GM10248 (cell line): Measurements from ENCODE around the gene PPIH.
"Not testable (repeated sequence)": the region's sequence is repeated elsewhere in the genome, so short reads cannot be mapped to it uniquely, and the experiment has no call there.

Experiments
- CTCF ChIA-PET: fragments of 300-600 bp; sonication (Branson Sonifier 250); formaldehyde crosslinking; extraction: SDS; loops from one replicate; lab custom pipeline; 2021; ENCODE audit warnings: antibody characterized with exemption; lab: Yijun Ruan, JAX
- POLR2A ChIA-PET: fragments of 350-650 bp; sonication (Branson Sonifier 250); formaldehyde crosslinking; extraction: SDS; loops from one replicate; lab custom pipeline; 2020; ENCODE audit warnings: antibody characterized with exemption; lab: Yijun Ruan, JAX
- DNase-seq: peaks from one replicate; pipeline ENCODE4 v3.0.0; 2012; ENCODE audit errors: extremely low spot score
- CTCF ChIP-seq: IDR thresholded peaks from 2 replicates; pipeline ENCODE4 v1.5.1; 2012; ENCODE audit warnings: mild to moderate bottlenecking, low read depth; ENCODE audit errors: extremely low read depth, missing control alignments, control extremely low read depth

PPIH gene

GRCh38 chr1:42680921-42681683 is 22.9 kb downstream of the PPIH start:
- POLR2A ChIA-PET: interaction anchor here (1.1 kb wide), 1 partner anchor 9 kb away, joined by 3 read pairs; no protein-coding TSS in a partner anchor

GRCh38 chr1:42681741-42682483 is 23.7 kb downstream of the PPIH start, which contains the start of gene YBX1:
Gene YBX1, plus strand, starts transcription at chr1:42682418. Its CDS starts 148 bp downstream, at chr1:42682566.
- TF ChIP-seq CTCF: no peak
- ChIA-PET POLR2A (interaction anchor here (0.6 to 2.4 kb wide), 11 partner anchors 9 to 84 kb away, joined by 3 to 13 read pairs (median 4); no protein-coding TSS in a partner anchor), CTCF (interaction anchor here (1.0 to 1.8 kb wide), 3 partner anchors 10 to 271 kb away, joined by 3 to 4 read pairs (median 3); no protein-coding TSS in a partner anchor)
- peak; percentile 99 for DNase-seq

More at GRCh38 chr1:42680921-42681683, 22.9 kb downstream of the PPIH start:
- CTCF ChIA-PET: interaction anchor here (1.8 kb wide), 1 partner anchor 10 kb away, joined by 4 read pairs; no protein-coding TSS in a partner anchor
- no peak for DNase-seq
- no peak for TF ChIP-seq CTCF

GRCh38 chr1:42682484-42682738 is 24.2 kb downstream of the PPIH start:
- DNase-seq: not testable (repeated sequence)
- ChIA-PET POLR2A (interaction anchor here (0.6 to 2.4 kb wide), 13 partner anchors 8 to 85 kb away, joined by 3 to 13 read pairs (median 4); partner anchors contain the start of genes C1orf50, P3H1 and PPIH), CTCF (interaction anchor here (1.0 to 1.6 kb wide), 5 partner anchors 20 to 338 kb away, joined by 3 to 4 read pairs (median 3); no protein-coding TSS in a partner anchor)

- CTCF ChIA-PET: interaction anchor here (0.8 to 1.6 kb wide), 6 partner anchors 12 to 339 kb away, joined by 3 to 4 read pairs (median 3); no protein-coding TSS in a partner anchor
- no peak for TF ChIP-seq CTCF
- peak; percentile 86 for DNase-seq
- POLR2A ChIA-PET: interaction anchor here (0.6 to 2.4 kb wide), 13 partner anchors 8 to 84 kb away, joined by 3 to 13 read pairs (median 4); partner anchors contain the start of genes C1orf50, P3H1 and PPIH
These were observed 24.7 kb downstream of the PPIH start for GRCh38 chr1:42682739-42683531.

- DNase-seq: no peak
- CTCF ChIA-PET: interaction anchor here (0.8 to 1.6 kb wide), 2 partner anchors 11 to 18 kb away, joined by 3 to 4 read pairs; no protein-coding TSS in a partner anchor
These were observed 25.9 kb downstream of the PPIH start for GRCh38 chr1:42684139-42684538.

More at GRCh38 chr1:42684139-42684538, 25.9 kb downstream of the PPIH start:
- no peak for TF ChIP-seq CTCF
- POLR2A ChIA-PET: interaction anchor here (2.4 kb wide), 1 partner anchor 19 kb away, joined by 13 read pairs; no protein-coding TSS in a partner anchor
